Fibroblast of peridontal ligament (primary cell): ENCODE measurements around the gene NT5M.
"Not testable (repeated sequence)": the region's sequence is repeated elsewhere in the genome, so short reads cannot be mapped to it uniquely, and the experiment has no call there.

Source experiments
- DNase-seq: peaks from one replicate; pipeline ENCODE4 v3.0.0-alpha.2; 2010; ENCODE audit errors: extremely low read depth

The NT5M gene

DNA sequence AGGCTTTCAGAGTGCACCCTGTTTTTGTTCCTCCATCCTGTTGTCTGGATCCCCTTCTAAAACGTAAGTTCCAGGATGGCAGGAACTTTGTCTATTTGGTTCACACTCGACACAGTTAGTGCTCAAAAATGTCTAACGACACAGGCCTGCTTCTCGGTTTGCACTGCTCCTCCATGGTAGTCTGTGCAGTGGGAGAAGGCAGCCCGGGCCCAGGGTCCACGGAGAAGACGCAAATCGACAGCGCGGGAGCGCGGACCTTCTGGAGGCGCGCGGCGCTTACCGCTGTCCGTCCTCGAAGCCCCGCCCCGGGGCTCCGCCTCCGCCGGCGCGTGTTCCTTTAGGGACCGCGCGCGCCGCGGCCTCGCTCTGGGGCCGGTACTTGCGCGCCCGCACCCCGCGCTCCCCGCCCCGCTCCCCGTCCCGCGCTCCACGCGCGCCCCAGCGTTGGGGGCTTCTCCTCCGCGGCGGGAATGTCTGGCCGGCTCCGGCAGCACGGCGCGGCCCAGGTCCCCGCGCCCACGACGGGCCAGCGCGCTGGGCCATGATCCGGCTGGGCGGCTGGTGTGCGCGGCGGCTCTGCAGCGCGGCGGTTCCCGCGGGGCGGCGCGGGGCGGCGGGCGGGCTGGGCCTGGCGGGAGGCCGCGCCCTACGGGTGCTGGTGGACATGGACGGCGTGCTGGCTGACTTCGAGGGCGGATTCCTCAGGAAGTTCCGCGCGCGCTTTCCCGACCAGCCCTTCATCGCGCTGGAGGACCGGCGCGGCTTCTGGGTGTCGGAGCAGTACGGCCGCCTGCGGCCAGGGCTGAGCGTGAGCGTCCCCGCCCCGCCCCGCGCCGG, at the start of gene NT5M:
Gene NT5M (plus strand): TSS at position 364 of the 837 bp plus-strand sequence. CDS start 178 bp downstream, at position 542.
- peak; percentile 50 for DNase-seq

GRCh38 chr17:17253406-17253805, 49.8 kb upstream of the NT5M start:
- DNase-seq, result no peak

DNA sequence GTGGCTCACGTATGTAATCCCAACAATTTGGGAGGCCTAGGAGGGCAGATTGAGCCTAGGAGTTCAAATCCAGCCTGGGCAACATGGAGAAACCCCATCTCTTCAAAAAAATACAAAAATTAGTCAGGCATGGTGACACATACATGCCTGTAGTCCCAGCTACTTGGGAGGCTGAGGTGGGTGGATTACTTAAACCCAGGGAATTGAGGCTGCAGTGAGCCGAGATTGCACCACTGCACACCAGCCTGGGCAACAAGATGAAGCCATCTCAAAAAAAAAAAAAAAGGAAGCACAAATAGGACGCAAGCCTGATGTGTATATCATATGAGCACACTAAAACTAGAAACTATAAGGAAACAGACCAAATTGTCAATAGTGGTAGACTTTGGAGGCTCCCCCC, 49.1 kb upstream of the NT5M start:
- DNase-seq, result peak; percentile 5

DNA sequence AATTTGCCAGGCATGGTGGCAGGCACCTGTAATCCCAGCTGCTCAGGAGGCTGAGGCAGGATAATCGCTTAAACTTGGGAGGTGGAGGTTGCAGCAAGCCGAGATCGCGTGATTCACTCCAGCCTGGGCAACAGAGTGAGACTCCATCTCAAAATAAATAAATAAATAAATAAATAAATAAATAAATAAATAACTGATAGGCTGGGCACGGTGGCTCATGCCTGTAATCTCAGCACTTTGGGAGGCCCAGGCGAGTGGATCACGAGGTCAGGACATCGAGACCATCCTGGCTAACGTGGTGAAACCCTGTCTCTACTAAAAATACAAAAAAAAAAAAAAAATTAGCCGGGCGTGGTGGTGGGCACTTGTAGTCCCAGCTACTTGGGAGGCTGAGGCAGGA, 47.5 kb upstream of the NT5M start:
- DNase-seq, result not testable (repeated sequence)

- DNase-seq, result no peak
Measured at GRCh38 chr17:17256316-17256715, 46.9 kb upstream of the NT5M start.

GRCh38 chr17:17258011-17258410, 45.2 kb upstream of the NT5M start:
- DNase-seq, result no peak

- DNase-seq, result no peak
Measured at GRCh38 chr17:17258998-17259397, 44.2 kb upstream of the NT5M start.

DNA sequence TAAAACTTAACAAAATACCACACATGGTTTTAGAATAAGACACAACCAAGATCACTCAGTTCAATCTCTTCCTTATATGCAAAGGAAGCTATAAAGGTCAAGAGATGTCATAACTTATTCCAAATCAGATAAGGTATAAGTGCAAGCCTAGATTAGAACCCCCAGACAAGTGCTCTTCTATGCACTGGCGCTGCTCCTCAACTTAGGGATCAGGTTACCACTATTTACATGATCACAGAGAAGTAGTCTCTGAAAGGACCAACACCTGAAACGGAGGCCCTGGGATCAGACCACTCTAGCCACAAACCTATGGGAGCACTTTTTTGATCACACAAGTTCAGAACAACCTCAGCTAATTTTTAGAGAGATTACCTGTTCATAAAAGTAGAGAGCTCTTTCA, 38.7 kb upstream of the NT5M start:
- DNase-seq, result no peak

GRCh38 chr17:17269926-17270773, 33.0 kb upstream of the NT5M start:
- no peak for DNase-seq

DNA sequence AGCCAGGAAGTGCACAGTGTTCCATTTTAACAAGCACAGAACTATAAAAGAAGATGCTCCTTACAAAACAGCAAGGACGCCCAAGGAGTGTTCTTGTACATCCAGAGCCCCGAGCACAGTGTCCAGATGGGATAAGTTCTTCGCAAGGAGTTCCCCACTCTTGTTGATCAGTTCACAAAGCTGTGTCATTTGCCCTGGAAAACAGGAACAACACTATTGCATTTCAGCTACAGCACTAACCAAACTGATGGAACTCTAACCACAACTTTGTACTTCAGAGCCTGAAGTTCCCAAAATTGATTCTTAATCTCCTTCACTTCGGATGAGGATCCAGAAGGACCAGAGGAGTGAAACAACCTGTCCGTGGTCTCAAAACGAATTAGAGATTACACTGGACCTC, 27.2 kb upstream of the NT5M start:
- DNase-seq, result no peak

- DNase-seq, result not testable (repeated sequence)
Measured at GRCh38 chr17:17277431-17277830, 25.7 kb upstream of the NT5M start.

DNA sequence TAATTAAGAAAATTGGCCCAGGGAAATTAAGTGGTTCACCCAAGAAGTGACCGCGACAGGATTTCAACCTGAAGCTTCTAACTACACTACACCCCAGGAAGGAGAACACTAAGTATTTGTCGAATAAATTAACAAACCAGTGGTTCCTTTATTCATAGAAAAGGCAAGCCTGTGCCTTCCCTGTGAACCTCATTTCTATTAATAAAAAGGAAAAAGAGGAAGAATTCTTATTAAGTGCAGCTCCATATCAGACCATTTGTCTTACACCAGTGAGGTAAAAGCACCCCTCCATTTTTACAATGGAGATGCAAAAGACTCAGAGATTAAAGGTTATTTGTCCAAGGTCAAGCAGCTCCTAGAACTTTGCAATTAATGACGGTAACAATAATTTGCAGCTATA, 23.9 kb upstream of the NT5M start:
- no peak for DNase-seq

GRCh38 chr17:17280613-17281549, 22.3 kb upstream of the NT5M start, which contains the start of gene COPS3:
TSS of gene COPS3 (minus strand) at chr17:17281246. CDS start at chr17:17281186, 60 bp downstream.
- peak; percentile 97 for DNase-seq

- DNase-seq, result no peak
Measured at GRCh38 chr17:17285951-17286350, 17.2 kb upstream of the NT5M start.

DNA sequence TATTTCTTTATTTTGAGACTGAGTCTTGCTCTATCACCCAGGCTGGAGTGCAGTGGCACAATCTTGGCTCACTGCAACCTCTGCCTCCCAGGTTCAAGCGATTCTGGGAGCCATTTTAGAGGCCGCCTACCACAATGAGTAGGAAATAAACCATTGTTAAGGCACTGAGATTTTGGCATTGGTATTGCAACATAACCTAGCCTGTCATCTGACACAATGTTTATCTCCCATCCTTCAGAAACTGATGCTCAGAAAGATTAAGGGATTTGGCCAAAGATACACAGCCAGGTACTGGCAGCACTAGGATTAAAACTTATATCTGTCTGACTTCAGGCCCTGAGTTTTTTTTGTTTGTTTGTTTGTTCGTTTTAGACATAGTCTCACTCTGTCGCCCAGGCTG, 14.1 kb upstream of the NT5M start:
- no peak for DNase-seq

GRCh38 chr17:17289701-17290100, 13.5 kb upstream of the NT5M start:
- DNase-seq, result no peak

DNA sequence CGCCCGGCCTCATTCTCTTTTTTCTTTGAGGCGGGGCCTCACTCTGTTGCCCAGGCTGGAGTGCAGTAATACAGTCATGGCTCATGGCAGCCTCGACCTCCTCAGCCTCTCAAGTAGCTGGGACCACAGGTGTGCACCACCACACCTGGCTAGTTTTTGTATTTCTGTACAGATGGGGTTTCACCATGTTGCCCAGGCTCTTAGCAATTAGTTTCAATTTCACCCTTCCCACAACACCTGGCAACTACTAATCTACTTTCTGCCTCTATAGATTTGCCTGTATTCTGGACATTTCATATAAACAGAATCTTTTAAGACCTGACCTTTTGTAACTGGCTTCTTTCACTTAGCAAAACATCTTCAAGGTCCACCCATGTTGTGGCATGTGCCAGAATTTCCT, 8.0 kb upstream of the NT5M start:
- no peak for DNase-seq

- peak; percentile 56 for DNase-seq
Measured at GRCh38 chr17:17297217-17297616, 6.0 kb upstream of the NT5M start.

GRCh38 chr17:17298108-17298507, 5.1 kb upstream of the NT5M start:
- DNase-seq, result peak; percentile 56

GRCh38 chr17:17300624-17301568, 2.3 kb upstream of the NT5M start:
- peak; percentile 42 for DNase-seq
